Prostate gland (tissue), 2 donors: ENCODE results near the gene SBF1. TPM values are rescaled to one million over a fixed set of nuclear protein-coding genes. Genes with fewer than 3 reads are reported as not detected.

ENCODE experiments used
- DNase-seq: peaks from one replicate; pipeline ENCODE4 v3.0.0-alpha.2; 2019; ENCODE audit warnings: low spot score
- H3K27ac ChIP-seq, 2 donors: fragments of 200-600 bp; sonication (generic); 2 replicates each; pipeline ENCODE4 v1.5.1; 2017 to 2019
- H3K27me3 ChIP-seq: fragments of 200-600 bp; sonication (generic); replicated peaks from 2 replicates; pipeline ENCODE4 v1.5.1; 2019; ENCODE audit not compliant: insufficient read depth
- H3K36me3 ChIP-seq, 2 donors: fragments of 200-600 bp; sonication (generic); 1 replicate in 1 of 2; 2 replicates in 1 of 2; pipeline versions ENCODE4 v1.5.1 to v1.8.1; 2017 to 2019
- H3K4me1 ChIP-seq: fragments of 200-600 bp; sonication (generic); replicated peaks from 2 replicates; pipeline ENCODE4 v1.5.1; 2019
- H3K4me3 ChIP-seq, 2 donors: fragments of 200-600 bp; sonication (generic); 2 replicates each; pipeline ENCODE4 v1.5.1; 2017 to 2019
- H3K9me3 ChIP-seq: fragments of 200-600 bp; sonication (generic); 2 replicates; pipeline ENCODE4 v1.5.1; 2017
- POLR2A ChIP-seq: fragments of 450-650 bp; IDR thresholded peaks from one replicate; pipeline ENCODE4 v1.6.1; 2016; ENCODE audit warnings: antibody characterized with exemption, mild to moderate bottlenecking
- POLR2AphosphoS5 ChIP-seq: sonication (generic); formaldehyde crosslinking; IDR thresholded peaks from one replicate; pipeline ENCODE4 v1.6.1; 2017; ENCODE audit warnings: antibody characterized with exemption
- WGBS: methylation state at CpG from one replicate; pipeline ENCODE4 v1.1.5; 2018; 5-methylcytosine and 5-hydroxymethylcytosine counted together
- intact Hi-C: fragments of 100-400 bp; cut with DNase I; formaldehyde crosslinking; loops from one replicate; pipeline ENCODE4 v1.14.2; 2022
- total RNA-seq, 2 donors: library from RNA; depleted of rRNA; stranded (reverse); fragments of >200 nt; gene quantifications; one replicate each; pipeline ENCODE4 v1.1.0, GENCODE V29; 2016
- TF ChIP-seq, protein P1 (sequence below), 4 experiments: fragments of 200-600 bp in 2 of 4; fragments of 450-650 bp in 2 of 4; sonication (generic) in 2 of 4; IDR thresholded peaks; 1 replicate in 3 of 4; 2 replicates in 1 of 4; pipeline ENCODE4 v1.5.1; 2016 to 2019; ENCODE audit warnings: antibody characterized with exemption in 4 of 4, mild to moderate bottlenecking in 2 of 4, moderate library complexity in 2 of 4

Gene SBF1
- total RNA-seq, 2 donors from 2014 or later: 44.9 to 144 TPM

DNA sequence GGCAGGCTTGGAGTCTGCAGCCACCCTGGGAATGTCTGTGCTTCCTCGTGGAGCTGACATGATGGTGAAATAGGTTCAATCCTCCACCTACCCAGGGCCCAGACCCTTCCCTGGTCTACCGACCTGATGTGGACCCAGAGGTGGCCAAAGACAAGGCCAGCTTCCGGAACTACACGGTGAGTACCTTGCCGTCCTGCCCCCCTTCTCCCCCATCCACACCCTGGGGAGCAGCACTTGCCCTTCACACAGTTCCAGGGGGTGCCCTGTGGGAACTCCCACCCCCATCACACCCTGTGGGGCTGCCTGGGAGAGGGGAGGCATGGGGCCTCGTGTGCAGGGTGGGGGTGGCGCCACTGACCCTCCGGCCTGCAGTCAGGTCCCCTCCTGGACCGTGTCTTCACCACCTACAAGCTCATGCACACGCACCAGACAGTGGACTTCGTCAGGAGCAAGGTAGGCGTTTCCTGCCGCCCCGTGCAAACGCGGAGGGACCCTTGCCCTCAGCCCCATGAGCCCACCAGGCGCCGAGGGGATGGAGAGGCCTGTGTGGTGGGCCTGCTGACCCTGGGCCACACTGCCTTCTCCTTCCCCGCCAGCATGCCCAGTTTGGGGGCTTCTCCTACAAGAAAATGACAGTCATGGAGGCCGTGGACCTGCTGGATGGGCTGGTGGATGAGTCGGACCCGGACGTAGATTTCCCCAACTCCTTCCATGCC, 12.6 kb upstream of the SBF1 start:
- Histone ChIP-seq H3K4me1 (no peaks in the 10 kb centered on the region), H3K9me3 (no peaks in the 10 kb centered on the region), H3K27ac (no peak overlapping the region), H3K36me3 (no peaks in the 10 kb centered on the region), H3K4me3 (no peak overlapping the region), H3K27me3 (no peaks in the 10 kb centered on the region)
- intact Hi-C loops: no loop called here
- DNase-seq: no peak
- TF ChIP-seq, protein P1, sequence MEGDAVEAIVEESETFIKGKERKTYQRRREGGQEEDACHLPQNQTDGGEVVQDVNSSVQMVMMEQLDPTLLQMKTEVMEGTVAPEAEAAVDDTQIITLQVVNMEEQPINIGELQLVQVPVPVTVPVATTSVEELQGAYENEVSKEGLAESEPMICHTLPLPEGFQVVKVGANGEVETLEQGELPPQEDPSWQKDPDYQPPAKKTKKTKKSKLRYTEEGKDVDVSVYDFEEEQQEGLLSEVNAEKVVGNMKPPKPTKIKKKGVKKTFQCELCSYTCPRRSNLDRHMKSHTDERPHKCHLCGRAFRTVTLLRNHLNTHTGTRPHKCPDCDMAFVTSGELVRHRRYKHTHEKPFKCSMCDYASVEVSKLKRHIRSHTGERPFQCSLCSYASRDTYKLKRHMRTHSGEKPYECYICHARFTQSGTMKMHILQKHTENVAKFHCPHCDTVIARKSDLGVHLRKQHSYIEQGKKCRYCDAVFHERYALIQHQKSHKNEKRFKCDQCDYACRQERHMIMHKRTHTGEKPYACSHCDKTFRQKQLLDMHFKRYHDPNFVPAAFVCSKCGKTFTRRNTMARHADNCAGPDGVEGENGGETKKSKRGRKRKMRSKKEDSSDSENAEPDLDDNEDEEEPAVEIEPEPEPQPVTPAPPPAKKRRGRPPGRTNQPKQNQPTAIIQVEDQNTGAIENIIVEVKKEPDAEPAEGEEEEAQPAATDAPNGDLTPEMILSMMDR (IDR thresholded peaks at IDR 0.05): no peak
- TF ChIP-seq POLR2A (no peak), POLR2AphosphoS5 (no peak)
- 88% methylated on average over 23 of the region's 23 CpGs for WGBS

DNA sequence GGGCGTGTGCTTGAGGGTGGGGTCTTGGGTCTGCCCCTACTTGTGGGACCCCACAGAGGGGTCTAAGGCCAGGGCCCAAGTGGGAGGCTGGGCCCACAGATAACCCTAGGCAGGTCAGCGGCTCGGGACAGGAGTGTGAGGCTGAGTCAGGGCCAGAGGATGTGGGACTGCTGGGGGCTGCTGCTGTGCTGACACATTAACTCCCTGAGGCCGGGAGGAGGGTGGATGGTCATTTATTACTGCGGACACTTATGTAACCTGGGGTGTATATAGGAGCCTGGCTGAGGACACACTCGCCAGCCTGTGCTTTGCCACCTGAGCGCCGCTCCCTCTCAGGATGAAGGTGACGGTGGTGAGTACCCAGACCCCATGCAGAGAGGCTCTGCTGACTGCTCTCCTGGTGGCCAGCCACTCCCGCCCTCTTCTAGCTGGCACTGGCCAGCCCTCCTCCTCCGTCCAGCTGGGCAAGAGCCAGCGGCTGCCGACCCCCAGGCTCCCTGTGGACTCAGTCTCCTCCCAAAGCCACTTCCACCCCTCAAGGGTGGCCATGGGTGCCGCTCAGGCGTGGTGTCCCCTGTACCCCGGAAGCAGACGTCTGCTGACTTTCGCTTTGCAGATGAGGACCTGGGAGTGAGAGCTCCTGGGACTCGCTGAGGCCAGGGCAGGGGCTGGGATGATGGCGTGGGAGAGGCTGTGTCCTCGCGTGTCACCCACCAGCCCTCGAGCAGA, 11.9 kb upstream of the SBF1 start, which contains the start of gene MIOX:
MIOX (plus strand) TSS at position 299 of the 729 bp plus-strand sequence; CDS start at position 338, 39 bp downstream.
- intact Hi-C loops: no loop called here
- no peaks in the 10 kb centered on the region for H3K27me3 ChIP-seq
- WGBS: 83% methylated on average over 21 of the region's 23 CpGs
- no peak for DNase-seq
- no peaks in the 10 kb centered on the region for H3K4me1 ChIP-seq
- no peak within 1 kb of the TSS for H3K4me3 ChIP-seq
- H3K9me3 ChIP-seq: no peaks in the 10 kb centered on the region
- H3K27ac ChIP-seq: no peak within 1 kb of the TSS
- H3K36me3 ChIP-seq: no peaks in the 10 kb centered on the region
- TF ChIP-seq POLR2AphosphoS5 (no peak), POLR2A (no peak)
- TF ChIP-seq, protein P1 (IDR thresholded peaks at IDR 0.05): no peak

DNA sequence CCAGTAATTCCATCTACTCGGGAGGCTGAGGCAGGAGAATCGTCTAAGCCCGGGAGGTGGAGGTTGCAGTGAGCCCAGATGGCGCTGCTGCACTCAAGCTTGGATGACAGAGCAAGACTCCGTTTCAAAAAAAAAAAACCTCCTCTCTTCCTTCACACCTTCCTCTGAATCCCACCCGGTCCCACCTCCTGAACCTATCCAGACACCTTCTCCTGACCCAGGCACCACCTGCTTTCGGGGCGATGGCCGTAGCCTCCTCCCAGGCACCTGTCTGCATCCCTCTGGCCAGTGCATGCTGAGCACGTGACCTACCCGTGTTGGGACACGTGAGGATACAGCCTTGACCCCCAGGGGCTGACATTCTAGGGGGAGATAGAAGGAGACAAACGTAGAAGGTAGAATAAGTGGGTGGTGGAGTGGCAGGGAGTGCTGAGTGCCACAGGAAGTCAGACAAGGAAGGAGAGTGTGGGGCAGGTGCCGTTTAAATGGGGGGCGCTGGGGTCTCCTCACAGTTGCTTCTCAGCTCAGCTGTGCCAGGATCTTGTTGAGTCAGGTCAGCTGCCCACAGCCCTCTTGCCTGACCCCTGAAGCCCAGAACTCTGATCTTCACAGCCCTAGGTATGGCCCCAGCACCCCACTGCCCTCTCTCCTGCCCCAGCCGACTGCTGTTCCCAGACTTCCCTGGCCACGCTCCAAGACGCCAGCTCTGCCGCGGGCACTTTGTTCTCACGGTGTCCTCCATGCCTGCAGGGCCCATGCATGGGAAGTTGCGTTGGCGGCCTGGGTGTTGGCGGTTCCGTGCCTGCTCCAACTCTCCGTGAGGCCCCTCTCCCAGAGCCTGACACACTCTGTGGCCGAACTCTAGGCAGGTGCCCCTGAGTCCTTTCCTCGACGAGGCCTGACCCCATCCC, 10.6 kb upstream of the SBF1 start:
- H3K27ac ChIP-seq: no peak overlapping the region
- H3K36me3 ChIP-seq: no peaks in the 10 kb centered on the region
- no peak for DNase-seq
- no peaks in the 10 kb centered on the region for H3K27me3 ChIP-seq
- WGBS: 53% methylated on average over 29 of the region's 29 CpGs
- intact Hi-C loops: no loop called here
- H3K4me3 ChIP-seq: no peak overlapping the region
- no peaks in the 10 kb centered on the region for H3K4me1 ChIP-seq
- TF ChIP-seq POLR2A (no peak), POLR2AphosphoS5 (no peak)
- TF ChIP-seq, protein P1 (IDR thresholded peaks at IDR 0.05): no peak
- H3K9me3 ChIP-seq: no peaks in the 10 kb centered on the region

DNA sequence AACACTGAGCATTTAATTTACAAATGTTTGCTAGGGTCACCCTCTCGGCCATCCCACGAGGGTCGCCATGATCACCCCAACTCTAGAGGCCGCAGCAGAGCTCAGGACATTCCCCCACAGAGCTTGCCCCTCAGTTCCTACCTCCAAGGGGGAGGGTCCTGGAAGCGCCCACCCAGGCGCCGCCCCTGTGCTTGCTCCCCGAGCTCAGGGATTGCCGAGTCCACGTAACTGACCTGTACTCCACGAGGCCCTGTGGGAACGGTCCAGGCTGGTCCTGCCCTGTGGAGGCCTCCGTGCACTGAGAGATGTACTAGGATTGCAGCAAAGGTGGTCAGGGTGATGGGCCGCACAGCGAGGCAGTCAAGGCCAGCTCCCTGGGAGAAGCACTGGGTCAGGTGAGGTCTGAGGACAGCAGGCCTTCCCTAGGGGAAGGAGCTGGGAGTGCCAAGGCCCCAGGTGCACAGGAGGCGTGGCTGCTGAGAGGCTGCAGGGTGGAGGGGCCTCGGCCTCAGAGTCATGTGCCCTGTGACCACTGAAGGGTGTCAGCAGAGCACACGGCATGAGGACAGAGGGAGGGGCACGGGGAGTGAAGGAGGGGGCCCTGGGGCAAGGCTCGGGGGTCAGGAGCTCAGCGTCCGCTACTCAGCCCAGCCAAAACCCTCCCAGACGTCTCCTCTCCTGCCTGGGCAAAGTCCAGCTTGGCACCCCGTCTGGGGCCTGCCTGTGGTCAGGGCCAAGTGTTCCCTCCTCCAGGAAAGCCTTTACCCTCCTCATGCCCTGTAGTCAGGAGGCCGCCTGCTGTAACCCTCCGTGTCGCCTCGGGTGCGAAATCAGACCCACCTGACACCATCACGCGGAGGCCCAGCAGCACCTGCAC, 9.4 kb upstream of the SBF1 start:
- DNase-seq: no peak
- WGBS: 86% methylated on average over 31 of the region's 31 CpGs
- intact Hi-C loops: no loop called here
- TF ChIP-seq POLR2A: no peak
- no peak for TF ChIP-seq POLR2AphosphoS5
- TF ChIP-seq, protein P1 (IDR thresholded peaks at IDR 0.05): no peak
- no peaks in the 10 kb centered on the region for H3K4me1 ChIP-seq
- no peak overlapping the region for H3K4me3 ChIP-seq
- no peaks in the 10 kb centered on the region for H3K27me3 ChIP-seq
- H3K9me3 ChIP-seq: no peaks in the 10 kb centered on the region
- no peaks in the 10 kb centered on the region for H3K36me3 ChIP-seq
- H3K27ac ChIP-seq: no peak overlapping the region
